Caco-2 (cell line): ENCODE data around the gene INPPL1. TPM values are rescaled to one million over a fixed set of nuclear protein-coding genes. Genes with fewer than 3 reads are reported as not detected.
"Not testable (repeated sequence)": the region's sequence is repeated elsewhere in the genome, so short reads cannot be mapped to it uniquely, and the experiment has no call there.

Experiments
- BruUV-seq: library from RNA; stranded (reverse); fragments of 400-500 nt; replicated peaks from 2 replicates; lab custom pipeline; 2021; lab: Mats Ljungman, UMichigan
- CTCF ChIA-PET: fragments of 300-600 bp; sonication (Branson Sonifier 250); formaldehyde crosslinking; loops from one replicate; lab custom pipeline; 2022; ENCODE audit warnings: antibody characterized with exemption; lab: Charles Lee
- POLR2A ChIA-PET: fragments of 300-600 bp; sonication (Branson Sonifier 250); formaldehyde crosslinking; loops from one replicate; lab custom pipeline; 2022; ENCODE audit warnings: antibody characterized with exemption; lab: Charles Lee
- DNase-seq, 2 experiments: peaks; one replicate each; pipeline versions ENCODE4 v3.0.0 to v3.0.0-alpha.2; 2020 to 2022
- H3K27me3 ChIP-seq: replicated peaks from 2 replicates; pipeline ENCODE4 v1.6.0; 2011; ENCODE audit warnings: low read length; ENCODE audit not compliant: control insufficient read depth, insufficient read depth
- H3K36me3 ChIP-seq: 2 replicates; pipeline ENCODE4 v1.5.1; 2011; ENCODE audit warnings: low read length; ENCODE audit not compliant: control insufficient read depth, insufficient read depth
- H3K4me1 ChIP-seq: fragments of 250-450 bp; sonication (Bioruptor Pico); 2 replicates; pipeline ENCODE4 v1.5.1; 2020; ENCODE audit warnings: mild to moderate bottlenecking
- H3K4me3 ChIP-seq: 2 replicates; pipeline ENCODE4 v1.5.1; 2011; ENCODE audit warnings: low read depth, mild to moderate bottlenecking, control low read depth, low read length
- H3K9me3 ChIP-seq: fragments of 250-450 bp; sonication (Bioruptor Pico); 2 replicates; pipeline ENCODE4 v1.5.1; 2020; ENCODE audit warnings: mild to moderate bottlenecking, moderate library complexity
- H3K27ac Mint-ChIP-seq: one replicate; pipeline ENCODE4 v1.8.0; 2022; ENCODE audit warnings: mixed read lengths; ENCODE audit not compliant: unreplicated experiment
- H3K27me3 Mint-ChIP-seq: one replicate; pipeline ENCODE4 v1.8.0; 2022; ENCODE audit warnings: mixed read lengths; ENCODE audit not compliant: insufficient read depth, unreplicated experiment
- H3K36me3 Mint-ChIP-seq: one replicate; pipeline ENCODE4 v1.8.0; 2022; ENCODE audit warnings: mild to moderate bottlenecking, mixed read lengths; ENCODE audit not compliant: insufficient read depth, unreplicated experiment
- H3K4me1 Mint-ChIP-seq: one replicate; pipeline ENCODE4 v1.8.0; 2022; ENCODE audit warnings: low read depth, mixed read lengths; ENCODE audit not compliant: unreplicated experiment
- H3K4me3 Mint-ChIP-seq: one replicate; pipeline ENCODE4 v1.8.0; 2022; ENCODE audit warnings: mild to moderate bottlenecking, moderate library complexity, mixed read lengths; ENCODE audit not compliant: unreplicated experiment
- H3K9me3 Mint-ChIP-seq: one replicate; pipeline ENCODE4 v1.8.0; 2022; ENCODE audit warnings: mixed read lengths; ENCODE audit not compliant: unreplicated experiment
- intact Hi-C: fragments of 100-400 bp; cut with micrococcal nuclease; formaldehyde crosslinking; loops from one replicate; pipeline ENCODE4 v1.10.0; 2022; ENCODE audit not compliant: unreplicated experiment
- total RNA-seq: library from RNA; stranded (reverse); gene quantifications from 2 replicates; pipeline ENCODE4 v1.2.3, GENCODE V29; 2022
- TF ChIP-seq, protein P1 (sequence below), 2 experiments: fragments of 200-600 bp in 1 of 2; IDR thresholded peaks; 1 replicate in 1 of 2; 2 replicates in 1 of 2; pipeline versions ENCODE4 v1.5.1 to v1.8.0; 2011 to 2022; ENCODE audit warnings: antibody characterized with exemption in 1 of 2, control low read depth in 1 of 2, inconsistent platforms in 1 of 2, low read depth in 1 of 2, low read length in 1 of 2, mild to moderate bottlenecking in 1 of 2, moderate library complexity in 1 of 2; ENCODE audit not compliant: insufficient read depth in 1 of 2, severe bottlenecking in 1 of 2, unreplicated experiment in 1 of 2

The INPPL1 gene
- total RNA-seq, 1 experiment from 2014 or later, result 393 TPM

DNA sequence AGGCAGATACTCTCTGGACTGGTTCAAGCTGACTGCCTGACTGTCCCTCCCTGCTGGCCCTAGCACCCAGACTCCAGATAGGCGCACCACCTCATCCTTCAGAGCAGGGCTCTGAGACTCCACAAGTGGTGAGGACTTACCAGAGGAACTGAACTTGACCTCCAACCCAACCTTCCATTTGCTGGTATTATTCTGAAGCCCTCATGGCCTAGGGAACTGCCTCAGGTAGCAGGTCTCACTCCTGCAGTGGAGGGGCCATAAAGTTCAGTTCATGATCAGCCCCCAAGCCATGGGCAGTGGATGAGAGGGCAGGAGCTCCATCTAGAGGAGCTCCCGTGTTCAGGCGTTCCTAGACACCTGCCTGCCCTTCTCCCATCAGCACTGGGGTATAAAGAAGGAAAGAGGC is 43.0 kb upstream of the INPPL1 start:
- H3K4me1 Mint-ChIP-seq, result peaks cover 27% of the 10 kb centered on the region
- H3K27ac Mint-ChIP-seq, result peak overlapping the region; percentile 40
- CTCF ChIA-PET, result interaction anchor here (0.6 to 5.0 kb wide), 10 partner anchors 29 to 339 kb away, joined by 3 to 54 read pairs (median 4); partner anchors contain the start of gene FOLR3
- H3K9me3 ChIP-seq, H3K9me3 Mint-ChIP-seq, BruUV-seq, H3K27me3 ChIP-seq, POLR2A ChIA-PET, H3K4me3 ChIP-seq, H3K36me3 ChIP-seq, H3K36me3 Mint-ChIP-seq, H3K4me3 Mint-ChIP-seq, H3K27me3 Mint-ChIP-seq: not testable (repeated sequence)
- intact Hi-C loops, result loop anchor here (1.0 to 5.0 kb wide), 2 partner anchors 37 to 41 kb away; partner anchors contain the start of gene INPPL1
- peak; percentile 65 to 77 for DNase-seq
- peaks cover 13% of the 10 kb centered on the region for H3K4me1 ChIP-seq
- TF ChIP-seq, protein P1, sequence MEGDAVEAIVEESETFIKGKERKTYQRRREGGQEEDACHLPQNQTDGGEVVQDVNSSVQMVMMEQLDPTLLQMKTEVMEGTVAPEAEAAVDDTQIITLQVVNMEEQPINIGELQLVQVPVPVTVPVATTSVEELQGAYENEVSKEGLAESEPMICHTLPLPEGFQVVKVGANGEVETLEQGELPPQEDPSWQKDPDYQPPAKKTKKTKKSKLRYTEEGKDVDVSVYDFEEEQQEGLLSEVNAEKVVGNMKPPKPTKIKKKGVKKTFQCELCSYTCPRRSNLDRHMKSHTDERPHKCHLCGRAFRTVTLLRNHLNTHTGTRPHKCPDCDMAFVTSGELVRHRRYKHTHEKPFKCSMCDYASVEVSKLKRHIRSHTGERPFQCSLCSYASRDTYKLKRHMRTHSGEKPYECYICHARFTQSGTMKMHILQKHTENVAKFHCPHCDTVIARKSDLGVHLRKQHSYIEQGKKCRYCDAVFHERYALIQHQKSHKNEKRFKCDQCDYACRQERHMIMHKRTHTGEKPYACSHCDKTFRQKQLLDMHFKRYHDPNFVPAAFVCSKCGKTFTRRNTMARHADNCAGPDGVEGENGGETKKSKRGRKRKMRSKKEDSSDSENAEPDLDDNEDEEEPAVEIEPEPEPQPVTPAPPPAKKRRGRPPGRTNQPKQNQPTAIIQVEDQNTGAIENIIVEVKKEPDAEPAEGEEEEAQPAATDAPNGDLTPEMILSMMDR (IDR thresholded peaks at IDR 0.05; ENCODE audit: insufficient read depth in 1 of 2, low read depth in 1 of 2, low read length in 1 of 2, severe bottlenecking in 1 of 2, unreplicated experiment in 1 of 2), result peak; percentile 57 to 72

DNA sequence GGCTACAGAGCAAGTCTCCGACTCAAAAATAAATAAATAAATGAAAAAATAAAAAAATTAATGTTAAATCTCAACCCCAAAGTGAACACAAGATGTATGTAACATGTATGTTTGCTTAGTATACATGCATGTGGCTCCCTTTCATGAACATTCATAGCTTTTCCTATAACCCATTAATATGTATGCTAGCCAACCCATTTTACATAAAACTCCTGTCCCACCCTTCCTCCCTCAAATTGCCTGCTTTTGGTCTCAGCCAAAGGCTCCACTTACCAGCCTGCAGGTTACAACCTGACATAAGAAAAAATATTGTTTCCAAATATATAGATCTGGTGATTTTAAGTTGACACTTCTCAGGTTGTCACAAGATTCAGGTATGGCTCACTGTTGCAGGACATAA is 36.3 kb upstream of the INPPL1 start:
- Histone ChIP-seq H3K4me3 (no peak overlapping the region), H3K4me1 (peaks cover 38% of the 10 kb centered on the region), H3K27me3 (no peaks in the 10 kb centered on the region), H3K36me3 (no peaks in the 10 kb centered on the region), H3K9me3 (no peaks in the 10 kb centered on the region)
- DNase-seq, result no peak
- H3K36me3 Mint-ChIP-seq, result no peaks in the 10 kb centered on the region
- H3K4me3 Mint-ChIP-seq, result no peak overlapping the region
- POLR2A ChIA-PET, result no interaction called here
- no peak overlapping the region for H3K27ac Mint-ChIP-seq
- no peaks in the 10 kb centered on the region for H3K27me3 Mint-ChIP-seq
- intact Hi-C loops, result no loop called here
- no TSS peak for BruUV-seq
- TF ChIP-seq, protein P1 (IDR thresholded peaks at IDR 0.05; ENCODE audit: insufficient read depth in 1 of 2, low read depth in 1 of 2, low read length in 1 of 2, severe bottlenecking in 1 of 2, unreplicated experiment in 1 of 2), result no peak
- no peaks in the 10 kb centered on the region for H3K9me3 Mint-ChIP-seq
- H3K4me1 Mint-ChIP-seq, result peaks cover 29% of the 10 kb centered on the region
- CTCF ChIA-PET, result interaction anchor here (0.9 kb wide), 1 partner anchor 163 kb away, joined by 3 read pairs; no protein-coding TSS in a partner anchor

DNA sequence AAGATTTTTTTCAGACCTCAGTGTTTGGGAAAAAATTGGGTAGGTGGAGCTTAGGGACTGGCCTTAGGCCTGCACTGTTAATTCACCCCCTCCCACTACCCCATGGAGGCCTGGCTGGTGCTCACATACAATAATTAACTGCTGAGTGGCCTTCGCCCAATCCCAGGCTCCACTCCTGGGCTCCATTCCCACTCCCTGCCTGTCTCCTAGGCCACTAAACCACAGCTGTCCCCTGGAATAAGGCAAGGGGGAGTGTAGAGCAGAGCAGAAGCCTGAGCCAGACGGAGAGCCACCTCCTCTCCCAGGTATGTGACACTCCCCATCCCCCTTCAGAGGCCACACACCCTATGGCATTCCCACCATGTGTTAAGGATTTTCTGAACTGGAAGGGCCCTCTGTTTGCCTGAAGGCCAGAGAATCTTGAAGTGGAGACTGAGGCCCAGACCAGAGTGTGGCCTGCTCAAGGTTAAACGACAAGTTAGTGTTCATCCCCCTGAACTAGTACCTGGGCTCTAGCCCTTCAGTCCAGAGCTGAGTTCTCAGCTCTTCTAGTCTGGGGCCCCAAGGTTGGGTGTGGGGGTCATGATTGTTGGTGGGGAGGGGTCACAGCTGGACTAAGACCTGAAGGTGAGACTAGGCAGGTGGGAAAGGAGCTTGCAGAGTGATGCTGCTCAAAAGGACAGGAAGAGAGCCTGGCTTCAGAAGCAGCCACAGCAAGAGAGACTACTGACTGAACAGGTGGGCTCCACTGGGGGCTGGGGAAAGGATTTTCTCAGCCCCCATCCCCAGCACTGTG is 34.9 kb upstream of the INPPL1 start:
- intact Hi-C loops, result no loop called here
- H3K27ac Mint-ChIP-seq, result peak overlapping the region; percentile 93
- CTCF ChIA-PET, result interaction anchor here (0.5 to 1.5 kb wide), 6 partner anchors 13 to 485 kb away, joined by 3 to 6 read pairs (median 3); no protein-coding TSS in a partner anchor

More for the DNA sequence above, 34.9 kb upstream of the INPPL1 start:
- DNase-seq, result peak; percentile 77 to 88
- no peaks in the 10 kb centered on the region for H3K36me3 Mint-ChIP-seq
- TSS peak; percentile 13 for BruUV-seq
- TF ChIP-seq, protein P1 (IDR thresholded peaks at IDR 0.05; ENCODE audit: insufficient read depth in 1 of 2, low read depth in 1 of 2, low read length in 1 of 2, severe bottlenecking in 1 of 2, unreplicated experiment in 1 of 2), result no peak
- peaks cover 23% of the 10 kb centered on the region for H3K4me1 Mint-ChIP-seq
- H3K4me3 ChIP-seq, result no peak overlapping the region
- peaks cover 34% of the 10 kb centered on the region for H3K4me1 ChIP-seq
- H3K36me3 ChIP-seq, result no peaks in the 10 kb centered on the region
- no peaks in the 10 kb centered on the region for H3K27me3 ChIP-seq
- H3K4me3 Mint-ChIP-seq, result peak overlapping the region; percentile 27
- POLR2A ChIA-PET, result interaction anchor here (0.6 to 1.6 kb wide), 3 partner anchors 53 to 348 kb away, joined by 4 to 5 read pairs (median 4); partner anchors contain the start of gene ANAPC15
- H3K27me3 Mint-ChIP-seq, result no peaks in the 10 kb centered on the region
- H3K9me3 Mint-ChIP-seq, result no peaks in the 10 kb centered on the region
- H3K9me3 ChIP-seq, result no peaks in the 10 kb centered on the region
